D721Med (cell line): ENCODE measurements around the gene NRG3.

Experiments
- DNase-seq: peaks from one replicate; pipeline ENCODE4 v3.0.0; 2011; ENCODE audit warnings: low spot score; ENCODE audit not compliant: insufficient read length
- FAIRE-seq: peaks from 2 replicates; lab custom pipeline; 2011; peaks lifted over from hg19 to GRCh38; lab: Jason Lieb, UNC
- CTCF ChIP-seq: IDR thresholded peaks from 2 replicates; pipeline ENCODE4 v1.5.1; 2012; ENCODE audit warnings: mild to moderate bottlenecking, control low read depth; ENCODE audit not compliant: insufficient read depth; ENCODE audit errors: missing control alignments

The NRG3 gene

GRCh38 chr10:82643076-82643475 lies 768.1 kb downstream of the NRG3 start:
- DNase-seq, result no peak
- no peak for FAIRE-seq
- TF ChIP-seq CTCF, result no peak

- no peak for TF ChIP-seq CTCF
- FAIRE-seq (no peak), DNase-seq (no peak)
These were observed 768.6 kb downstream of the NRG3 start for GRCh38 chr10:82643601-82644000.

GRCh38 chr10:82645221-82645620 lies 770.2 kb downstream of the NRG3 start:
- DNase-seq, result no peak
- FAIRE-seq, result no peak
- no peak for TF ChIP-seq CTCF

- FAIRE-seq, result no peak
- DNase-seq, result no peak
- TF ChIP-seq CTCF, result no peak
These were observed 778.5 kb downstream of the NRG3 start for GRCh38 chr10:82653244-82654155.

GRCh38 chr10:82660205-82660604 lies 785.2 kb downstream of the NRG3 start:
- TF ChIP-seq CTCF, result no peak
- no peak for DNase-seq
- FAIRE-seq, result no peak

- FAIRE-seq, result no peak
- DNase-seq, result no peak
These were observed 786.0 kb downstream of the NRG3 start for GRCh38 chr10:82660986-82661385.

More at GRCh38 chr10:82660986-82661385, 786.0 kb downstream of the NRG3 start:
- TF ChIP-seq CTCF, result no peak
